Right lobe of liver (tissue), 6 donors: ENCODE results near the gene CLRN3. TPM values are rescaled to one million over a fixed set of nuclear protein-coding genes. Genes with fewer than 3 reads are reported as not detected.

ENCODE experiments used
- ATAC-seq, 4 donors: fragments of 200-7000 bp; cut with Tn5 transposase; one replicate each; pipeline ENCODE4 v1.9.1; 2020; ENCODE audit warnings: mild to moderate bottlenecking in 4 of 4, moderate library complexity in 4 of 4
- DNase-seq, 3 donors: peaks; one replicate each; pipeline ENCODE4 v3.0.0-alpha.2; 2020
- H3K27ac ChIP-seq, 3 donors: fragments of 200-600 bp; one replicate each; pipeline ENCODE4 v1.8.0; 2022
- H3K27me3 ChIP-seq, 2 donors: fragments of 200-600 bp; one replicate each; pipeline ENCODE4 v1.8.0; 2022
- H3K36me3 ChIP-seq, 4 donors: fragments of 200-600 bp; sonication (generic) in 1 of 4; one replicate each; pipeline versions ENCODE4 v1.5.1 to v1.8.0; 2017 to 2022; ENCODE audit warnings: control low read depth in 1 of 4
- H3K4me1 ChIP-seq, 4 donors: fragments of 200-600 bp; sonication (generic) in 1 of 4; one replicate each; pipeline versions ENCODE4 v1.5.1 to v1.8.0; 2017 to 2022; ENCODE audit warnings: control low read depth in 1 of 4
- H3K4me3 ChIP-seq, 3 donors: fragments of 200-600 bp; one replicate each; pipeline ENCODE4 v1.8.0; 2022
- H3K9me3 ChIP-seq, 4 donors: fragments of 200-600 bp; sonication (generic) in 1 of 4; one replicate each; pipeline versions ENCODE4 v1.5.1 to v1.8.0; 2017 to 2022; ENCODE audit warnings: control low read depth in 1 of 4
- CTCF ChIP-seq, 4 donors: fragments of 200-600 bp in 3 of 4; fragments of 450-650 bp in 1 of 4; IDR thresholded peaks; one replicate each; pipeline versions ENCODE4 v1.5.1 to v1.8.0; 2016 to 2022; ENCODE audit warnings: antibody characterized with exemption in 4 of 4, mild to moderate bottlenecking in 2 of 4
- POLR2A ChIP-seq: fragments of 450-650 bp; IDR thresholded peaks from one replicate; pipeline ENCODE4 v1.6.1; 2017; ENCODE audit warnings: antibody characterized with exemption, mild to moderate bottlenecking
- WGBS: methylation state at CpG from one replicate; pipeline ENCODE4 v1.1.6; 2018; ENCODE audit warnings: low coverage, low lambda C conversion rate; ENCODE audit not compliant: insufficient coverage; ENCODE audit errors: missing lambda C conversion rate; 5-methylcytosine and 5-hydroxymethylcytosine counted together
- intact Hi-C, 2 donors: fragments of 100-400 bp; cut with DNase I; formaldehyde crosslinking; loops; one replicate each; pipeline versions ENCODE4 v1.11.2 to v1.14.1; 2022
- total RNA-seq, 6 experiments: library from RNA; depleted of rRNA in 2 of 6; stranded (reverse); fragments of >200 nt in 2 of 6; fragmentation: NEBNext Ultra II Directional in 3 of 6; extraction: Animal tissue kit (Norgen Biotek cat#: 25700) in 3 of 6; gene quantifications; one replicate each; pipeline versions ENCODE4 v1.1.0 to v1.2.4, GENCODE V29; 2016 to 2023
- donor health status: DM: no; HTN: yes; CAD: no.
- donor health status: DM: no; HTN: no; CAD: no.
- donor health status: DM: no; HTN: no; CAD: no.
- donor health status: DM: no; HTN: yes; CAD: no.
- donor health status: DM: no; HTN: yes; CAD: no.

The CLRN3 gene
- total RNA-seq, 6 experiments from 2014 or later: 9.6 to 28.5 (median 18.1) TPM

- Histone ChIP-seq H3K36me3 (no peaks in the 10 kb centered on the region), H3K4me3 (no peak overlapping the region), H3K27me3 (no peaks in the 10 kb centered on the region), H3K27ac (no peak overlapping the region), H3K9me3 (no peaks in the 10 kb centered on the region), H3K4me1 (peaks cover 0 to 10% (median 5%) of the 10 kb centered on the region in 4 donors)
- 41% methylated on average over 3 of the region's 4 CpGs for WGBS
- ATAC-seq: peak; percentile 38 to 71 (median 52)
- TF ChIP-seq POLR2A (no peak), CTCF (IDR thresholded peaks at IDR 0.05) (no peak)
- intact Hi-C loops: loop anchor here in 1 of 2 donors (10.0 kb wide), 1 partner anchor 126 kb away; no protein-coding TSS in a partner anchor
- DNase-seq: no peak
Observed at GRCh38 chr10:127878475-127879055, 14.2 kb downstream of the CLRN3 start.

GRCh38 chr10:127877699-127878098, 15.0 kb downstream of the CLRN3 start:
- intact Hi-C loops: loop anchor here in 1 of 2 donors (10.0 kb wide), 1 partner anchor 127 kb away; no protein-coding TSS in a partner anchor
- peaks cover 0 to 16% (median 8%) of the 10 kb centered on the region in 4 donors for H3K4me1 ChIP-seq
- WGBS: 78% methylated on average over 5 of the region's 5 CpGs

GRCh38 chr10:127877116-127877515, 15.6 kb downstream of the CLRN3 start:
- peaks cover 0 to 22% (median 11%) of the 10 kb centered on the region in 4 donors for H3K4me1 ChIP-seq
- no peak for TF ChIP-seq CTCF (IDR thresholded peaks at IDR 0.05)
- no peak for TF ChIP-seq POLR2A
- 78% methylated on average over 2 of the region's 4 CpGs for WGBS
- no peaks in the 10 kb centered on the region for H3K9me3 ChIP-seq
- H3K27ac ChIP-seq: no peak overlapping the region
- H3K27me3 ChIP-seq: no peaks in the 10 kb centered on the region
- H3K36me3 ChIP-seq: no peaks in the 10 kb centered on the region
- ATAC-seq: no peak
- intact Hi-C loops: loop anchor here in 1 of 2 donors (10.0 kb wide), 1 partner anchor 128 kb away; no protein-coding TSS in a partner anchor
- no peak overlapping the region for H3K4me3 ChIP-seq
- DNase-seq: no peak

More at GRCh38 chr10:127877699-127878098, 15.0 kb downstream of the CLRN3 start:
- Histone ChIP-seq H3K4me3 (no peak overlapping the region), H3K9me3 (no peaks in the 10 kb centered on the region), H3K27me3 (no peaks in the 10 kb centered on the region), H3K36me3 (no peaks in the 10 kb centered on the region), H3K27ac (no peak overlapping the region)
- ATAC-seq: no peak
- no peak for TF ChIP-seq POLR2A
- no peak for TF ChIP-seq CTCF (IDR thresholded peaks at IDR 0.05)
- DNase-seq: no peak

- H3K27ac ChIP-seq: no peak overlapping the region
- TF ChIP-seq CTCF (IDR thresholded peaks at IDR 0.05): no peak
- TF ChIP-seq POLR2A: no peak
- H3K27me3 ChIP-seq: no peaks in the 10 kb centered on the region
- H3K9me3 ChIP-seq: no peaks in the 10 kb centered on the region
- no peak for ATAC-seq
- WGBS: 85% methylated on average over 5 of the region's 5 CpGs
- H3K36me3 ChIP-seq: no peaks in the 10 kb centered on the region
- no peak for DNase-seq
- no peak overlapping the region for H3K4me3 ChIP-seq
- peaks cover 0 to 18% (median 8%) of the 10 kb centered on the region in 4 donors for H3K4me1 ChIP-seq
- intact Hi-C loops: loop anchor here in 1 of 2 donors (10.0 kb wide), 1 partner anchor 129 kb away; no protein-coding TSS in a partner anchor
Observed at GRCh38 chr10:127875916-127876315, 16.8 kb downstream of the CLRN3 start.
